Pancreas (tissue), 10 donors: ENCODE measurements around the gene GJC2. TPM values are rescaled to one million over a fixed set of nuclear protein-coding genes. Genes with fewer than 3 reads are reported as not detected.
"Not testable (repeated sequence)": the region's sequence is repeated elsewhere in the genome, so short reads cannot be mapped to it uniquely, and the experiment has no call there.

Experiments used
- ATAC-seq, 4 donors: fragments of 200-7000 bp; cut with Tn5 transposase; one replicate each; pipeline versions ENCODE4 v1.8.0 to v1.9.1; 2020; ENCODE audit warnings: mild to moderate bottlenecking in 4 of 4, moderate library complexity in 4 of 4
- DNase-seq, 6 donors: peaks; one replicate each; pipeline ENCODE4 v3.0.0-alpha.2; 2020
- FAIRE-seq: peaks from 2 replicates; lab custom pipeline; 2012; peaks lifted over from hg19 to GRCh38; lab: Jason Lieb, UNC
- H3K27ac ChIP-seq, 4 donors: fragments of 200-600 bp; sonication (generic); 1 replicate in 3 of 4; 2 replicates in 1 of 4; pipeline versions ENCODE4 v1.5.0 to v1.8.0; 2020
- H3K27me3 ChIP-seq, 4 donors: fragments of 200-600 bp; one replicate each; pipeline ENCODE4 v1.8.0; 2021
- H3K36me3 ChIP-seq, 3 donors: fragments of 200-600 bp; sonication (generic) in 1 of 3; one replicate each; pipeline versions ENCODE4 v1.5.0 to v1.8.0; 2020 to 2021
- H3K4me1 ChIP-seq, 3 donors: fragments of 200-600 bp; one replicate each; pipeline ENCODE4 v1.8.0; 2021
- H3K4me3 ChIP-seq, 4 donors: fragments of 200-600 bp; sonication (generic) in 2 of 4; one replicate each; pipeline versions ENCODE4 v1.5.0 to v1.8.0; 2020 to 2021
- H3K9me3 ChIP-seq, 4 donors: fragments of 200-600 bp; one replicate each; pipeline ENCODE4 v1.8.0; 2021
- WGBS, 2 donors: extraction: QIAGEN DNeasy Blood & Tissue Kit; methylation state at CpG; one replicate each; pipeline ENCODE4 v1.1.7; 2013; 5-methylcytosine and 5-hydroxymethylcytosine counted together
- intact Hi-C, 3 donors: fragments of 100-400 bp; cut with DNase I; formaldehyde crosslinking; loops; one replicate each; pipeline versions ENCODE4 v1.11.1 to v1.14.2; 2022
- polyA plus RNA-seq, 2 donors: library from polyadenylated mRNA; stranded (reverse); fragments of 200-250 nt; gene quantifications; one replicate each; pipeline ENCODE4 v1.2.3, GENCODE V29; 2013
- total RNA-seq, 6 donors: library from RNA; stranded (reverse); fragmentation: NEBNext Ultra II Directional in 4 of 6; extraction: Animal tissue kit (Norgen Biotek cat#: 25700) in 4 of 6; gene quantifications; one replicate each; pipeline versions ENCODE4 v1.2.1 to v1.2.4, GENCODE V29; 2021 to 2023
- TF ChIP-seq, protein P1 (sequence below), 4 donors: fragments of 200-600 bp; sonication (generic) in 3 of 4; IDR thresholded peaks; one replicate each; pipeline versions ENCODE4 v1.5.0 to v1.8.0; 2021; ENCODE audit warnings: antibody characterized with exemption in 4 of 4
- donor health status: healthy with polysubstance abuse.
- donor health status: DM: no; HTN: no; CAD: no; lungs with moderate emphysema.
- donor health status: DM: no; HTN: no; CAD: no.
- donor health status: control.
- donor health status: control.
- donor health status: Bipolar disorder and iron deficiency.
- donor health status: DM: yes; HTN: yes; CAD: no.
- donor health status: DM: no; HTN: no; CAD: no.
- donor health status: DM: no; HTN: no; CAD: no.
- donor health status: DM: yes; HTN: yes; CAD: no.

The GJC2 gene
- total and polyA plus RNA-seq, 8 donors, result 0.08 to 0.80 (median 0.45) TPM

DNA sequence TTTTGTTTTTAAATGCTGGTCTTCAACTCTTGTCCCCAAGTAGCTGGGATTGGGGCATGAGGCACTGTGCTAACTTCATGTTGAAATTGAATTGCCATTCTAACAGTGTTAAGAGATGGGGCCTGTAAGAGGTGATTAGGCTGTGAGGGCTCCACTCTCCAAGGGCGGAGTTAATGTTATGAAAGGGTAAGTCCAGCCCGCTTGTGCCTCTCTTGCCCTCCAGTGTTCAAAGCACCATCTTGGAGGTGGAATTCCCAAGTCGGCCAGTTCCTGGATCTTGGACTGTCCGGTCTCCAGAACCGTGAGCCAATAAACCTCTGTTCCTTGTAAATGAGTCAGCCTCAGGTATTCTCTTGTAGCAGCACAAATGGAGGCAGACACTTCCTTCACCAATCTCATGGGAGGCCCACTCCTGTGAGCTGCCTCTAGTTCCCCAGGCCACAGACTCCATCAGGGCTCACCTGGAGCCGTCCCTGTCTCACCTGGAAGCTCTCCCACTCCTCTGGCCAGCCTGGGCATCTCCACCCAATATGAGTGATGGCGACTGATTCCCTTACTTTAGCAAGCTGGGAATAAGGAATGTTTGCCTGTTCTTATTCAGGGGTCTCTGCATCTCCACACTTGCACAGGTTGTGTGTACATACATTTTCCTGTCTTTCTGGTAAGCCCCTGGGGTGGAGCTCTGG, 31.4 kb downstream of the GJC2 start:
- intact Hi-C loops, result no loop called here
- TF ChIP-seq, protein P1, sequence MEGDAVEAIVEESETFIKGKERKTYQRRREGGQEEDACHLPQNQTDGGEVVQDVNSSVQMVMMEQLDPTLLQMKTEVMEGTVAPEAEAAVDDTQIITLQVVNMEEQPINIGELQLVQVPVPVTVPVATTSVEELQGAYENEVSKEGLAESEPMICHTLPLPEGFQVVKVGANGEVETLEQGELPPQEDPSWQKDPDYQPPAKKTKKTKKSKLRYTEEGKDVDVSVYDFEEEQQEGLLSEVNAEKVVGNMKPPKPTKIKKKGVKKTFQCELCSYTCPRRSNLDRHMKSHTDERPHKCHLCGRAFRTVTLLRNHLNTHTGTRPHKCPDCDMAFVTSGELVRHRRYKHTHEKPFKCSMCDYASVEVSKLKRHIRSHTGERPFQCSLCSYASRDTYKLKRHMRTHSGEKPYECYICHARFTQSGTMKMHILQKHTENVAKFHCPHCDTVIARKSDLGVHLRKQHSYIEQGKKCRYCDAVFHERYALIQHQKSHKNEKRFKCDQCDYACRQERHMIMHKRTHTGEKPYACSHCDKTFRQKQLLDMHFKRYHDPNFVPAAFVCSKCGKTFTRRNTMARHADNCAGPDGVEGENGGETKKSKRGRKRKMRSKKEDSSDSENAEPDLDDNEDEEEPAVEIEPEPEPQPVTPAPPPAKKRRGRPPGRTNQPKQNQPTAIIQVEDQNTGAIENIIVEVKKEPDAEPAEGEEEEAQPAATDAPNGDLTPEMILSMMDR (IDR thresholded peaks at IDR 0.05), result no peak
- 91 to 97% methylated on average over 7 of the region's 7 CpGs for WGBS, 2 donors
- Histone ChIP-seq H3K9me3 (no peaks in the 10 kb centered on the region), H3K27me3 (no peaks in the 10 kb centered on the region), H3K36me3 (no peaks in the 10 kb centered on the region), H3K27ac (no peak overlapping the region), H3K4me3 (no peak overlapping the region), H3K4me1 (no peaks in the 10 kb centered on the region)
- no peak for DNase-seq
- ATAC-seq, result no peak
- no peak for FAIRE-seq

DNA sequence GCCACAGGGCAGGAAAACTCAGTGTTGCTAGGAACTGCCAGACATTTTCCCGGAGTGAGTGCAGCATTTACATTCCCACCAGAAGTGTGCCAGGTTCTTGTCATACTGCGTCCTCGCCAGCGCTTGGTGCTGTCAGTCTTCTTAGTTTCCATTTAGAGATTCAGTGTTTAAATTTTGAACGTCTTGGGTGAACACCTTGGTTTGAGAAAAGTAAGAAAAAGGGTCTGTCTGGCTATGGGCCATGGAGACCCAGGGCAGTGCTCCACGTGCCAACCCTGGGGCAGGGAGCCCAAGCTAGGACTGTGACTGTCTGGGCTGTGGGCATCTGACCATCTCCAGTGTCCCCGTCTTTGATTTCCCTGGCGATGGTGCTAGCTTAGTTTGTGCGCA, 31.9 kb downstream of the GJC2 start:
- intact Hi-C loops, result no loop called here
- Histone ChIP-seq H3K4me1 (no peaks in the 10 kb centered on the region), H3K36me3 (no peaks in the 10 kb centered on the region), H3K27me3 (no peaks in the 10 kb centered on the region), H3K4me3 (no peak overlapping the region), H3K27ac (no peak overlapping the region), H3K9me3 (no peaks in the 10 kb centered on the region)
- ATAC-seq (no peak), DNase-seq (no peak), FAIRE-seq (no peak)
- WGBS, 2 donors, result 82 to 84% methylated on average over 9 of the region's 9 CpGs
- TF ChIP-seq, protein P1 (IDR thresholded peaks at IDR 0.05), result no peak

DNA sequence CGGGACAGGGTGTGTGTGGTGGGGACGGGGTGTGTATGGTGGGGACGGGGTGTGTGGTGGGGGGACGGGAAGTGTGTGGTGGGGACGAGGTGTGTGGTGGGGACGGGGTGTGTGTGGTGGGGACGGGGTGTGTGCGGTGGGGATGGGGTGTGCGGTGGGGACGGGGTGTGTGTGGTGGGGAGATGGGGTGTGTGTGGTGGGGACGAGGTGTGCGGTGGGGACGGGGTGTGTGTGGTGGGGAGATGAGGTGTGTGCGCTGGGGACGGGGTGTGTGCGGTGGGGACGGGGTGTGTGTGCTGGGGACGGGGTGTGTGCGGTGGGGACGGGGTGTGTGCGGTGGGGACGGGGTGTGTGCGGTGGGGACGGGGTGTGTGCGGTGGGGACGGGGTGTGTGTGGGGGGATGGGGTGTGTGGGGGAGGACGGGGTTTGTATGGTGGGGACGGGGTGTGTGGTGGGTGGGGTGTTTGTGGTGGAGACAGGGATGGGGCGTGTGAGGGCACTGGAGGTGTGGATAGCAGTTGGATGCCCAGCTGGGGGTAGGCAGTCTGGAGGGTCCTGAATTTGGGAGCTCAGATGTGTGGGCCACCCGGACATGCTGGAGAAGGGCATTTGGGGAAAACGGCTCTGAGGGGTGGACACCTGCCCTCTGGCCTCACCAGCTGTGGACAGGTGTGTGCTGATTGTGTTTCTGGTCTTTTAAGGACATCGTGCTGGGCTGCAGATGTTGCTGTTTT, 32.7 kb downstream of the GJC2 start:
- Histone ChIP-seq H3K9me3 (no peaks in the 10 kb centered on the region), H3K4me1 (no peaks in the 10 kb centered on the region), H3K27me3 (no peaks in the 10 kb centered on the region), H3K36me3 (no peaks in the 10 kb centered on the region), H3K27ac (no peak overlapping the region), H3K4me3 (no peak overlapping the region)
- TF ChIP-seq, protein P1 (IDR thresholded peaks at IDR 0.05), result no peak
- DNase-seq (no peak), ATAC-seq (no peak), FAIRE-seq (no peak)
- 92 to 96% methylated on average over 23 to 32 of the region's 32 CpGs for WGBS, 2 donors
- intact Hi-C loops, result no loop called here

DNA sequence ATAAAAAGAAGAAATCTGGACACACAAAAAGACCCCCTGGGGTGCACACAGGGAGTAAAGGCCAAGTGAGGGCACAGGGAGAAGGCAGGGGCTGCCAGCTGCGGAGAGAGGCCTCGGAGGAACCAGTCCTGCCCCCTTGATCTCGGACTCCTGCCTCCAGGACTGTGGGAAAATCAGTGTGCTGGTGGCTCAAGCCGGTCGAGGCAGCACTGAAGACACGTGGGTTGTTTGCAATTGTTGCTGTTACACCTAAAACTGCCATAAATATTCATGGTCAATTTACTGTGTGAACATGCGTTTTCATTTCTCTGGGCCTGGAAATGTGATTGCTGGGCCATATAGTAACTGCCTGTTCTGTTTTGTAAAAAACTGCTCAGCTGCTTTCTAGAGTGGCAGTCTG, 34.4 kb downstream of the GJC2 start:
- Histone ChIP-seq H3K27me3 (no peaks in the 10 kb centered on the region), H3K4me3 (no peak overlapping the region), H3K27ac (no peak overlapping the region), H3K4me1 (no peaks in the 10 kb centered on the region), H3K36me3 (no peaks in the 10 kb centered on the region), H3K9me3 (no peaks in the 10 kb centered on the region)
- FAIRE-seq, result no peak
- TF ChIP-seq, protein P1 (IDR thresholded peaks at IDR 0.05), result no peak
- no peak for DNase-seq
- intact Hi-C loops, result no loop called here
- ATAC-seq, result no peak
- 81 to 89% methylated on average over 7 of the region's 7 CpGs for WGBS, 2 donors

DNA sequence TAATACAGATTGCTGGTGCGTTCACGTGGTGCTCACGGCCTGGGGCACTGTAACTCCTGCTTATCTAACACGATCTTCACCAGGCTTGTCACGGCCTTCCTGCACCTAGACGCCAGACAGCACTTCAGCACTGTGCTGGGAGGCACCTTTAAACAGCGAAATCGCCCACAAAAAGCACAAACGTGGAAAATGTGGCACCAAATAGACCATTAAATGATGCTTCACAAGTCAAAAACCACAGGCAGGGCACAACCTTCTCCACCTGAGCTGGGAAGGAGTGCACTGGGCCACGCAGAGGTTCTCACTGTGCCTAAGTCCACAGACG, 35.9 kb downstream of the GJC2 start:
- intact Hi-C loops, result no loop called here
- H3K9me3 ChIP-seq, result no peaks in the 10 kb centered on the region
- no peaks in the 10 kb centered on the region for H3K27me3 ChIP-seq
- no peaks in the 10 kb centered on the region for H3K36me3 ChIP-seq
- FAIRE-seq, result no peak
- H3K4me1 ChIP-seq, result no peaks in the 10 kb centered on the region
- 68 to 77% methylated on average over 11 of the region's 11 CpGs for WGBS, 2 donors
- no peak for DNase-seq
- no peak for ATAC-seq
- no peak overlapping the region for H3K27ac ChIP-seq
- H3K4me3 ChIP-seq, result no peak overlapping the region
- TF ChIP-seq, protein P1 (IDR thresholded peaks at IDR 0.05), result no peak

DNA sequence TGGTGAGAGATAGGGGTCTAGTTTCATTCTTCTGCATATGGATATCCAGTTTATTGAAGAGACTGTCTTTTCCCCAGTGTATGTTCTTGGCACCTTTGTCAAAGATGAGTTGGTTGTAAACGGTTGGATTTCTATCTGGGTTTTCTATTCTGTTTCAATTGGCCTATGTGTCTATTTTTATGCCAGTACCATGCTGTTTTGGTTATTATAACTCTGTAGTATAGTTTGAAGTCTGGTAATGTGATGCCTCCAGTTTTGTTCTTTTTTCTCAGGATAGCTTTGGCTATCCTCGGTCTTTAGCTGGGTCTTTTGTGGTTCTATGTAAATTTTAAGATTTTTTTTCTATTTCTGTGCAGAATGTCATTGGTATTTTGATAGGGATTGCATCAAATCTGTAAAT, 38.5 kb downstream of the GJC2 start:
- DNase-seq, intact Hi-C loops, ATAC-seq, H3K9me3 ChIP-seq, H3K4me1 ChIP-seq, H3K27me3 ChIP-seq, H3K4me3 ChIP-seq, H3K27ac ChIP-seq, FAIRE-seq, H3K36me3 ChIP-seq: not testable (repeated sequence)
- WGBS, 2 donors, result 70 to 78% methylated on average over 2 of the region's 2 CpGs
